DMS53 treated with DMSO at 0.1 percent for 48 hours (cell line): ENCODE results near the gene SIGLEC15.
"Not testable (repeated sequence)": the region's sequence is repeated elsewhere in the genome, so short reads cannot be mapped to it uniquely, and the experiment has no call there.

Experiments used
- DNase-seq: peaks from one replicate; lab custom pipeline; 2025; ENCODE audit not compliant: unreplicated experiment; lab: John Stamatoyannopoulos, UW

Gene SIGLEC15

GRCh38 chr18:45818765-45819164, 6.7 kb upstream of the SIGLEC15 start:
- not testable (repeated sequence) for DNase-seq

GRCh38 chr18:45820106-45820745, 5.2 kb upstream of the SIGLEC15 start:
- no peak for DNase-seq

- DNase-seq, result no peak
Measured at GRCh38 chr18:45821026-45821425, 4.4 kb upstream of the SIGLEC15 start.

GRCh38 chr18:45821711-45822110, 3.8 kb upstream of the SIGLEC15 start:
- no peak for DNase-seq

- no peak for DNase-seq
Measured at GRCh38 chr18:45826084-45826483, 609 bp downstream of the SIGLEC15 start.

GRCh38 chr18:45826716-45827115, 1.2 kb downstream of the SIGLEC15 start:
- DNase-seq, result not testable (repeated sequence)

- no peak for DNase-seq
Measured at GRCh38 chr18:45828917-45829811, 3.7 kb downstream of the SIGLEC15 start.

- no peak for DNase-seq
Measured at GRCh38 chr18:45829855-45830254, 4.4 kb downstream of the SIGLEC15 start.

GRCh38 chr18:45830917-45831316, 5.4 kb downstream of the SIGLEC15 start:
- no peak for DNase-seq

GRCh38 chr18:45833846-45834245, 8.4 kb downstream of the SIGLEC15 start:
- no peak for DNase-seq

- DNase-seq, result no peak
Measured at GRCh38 chr18:45834306-45834705, 8.8 kb downstream of the SIGLEC15 start.

- DNase-seq, result no peak
Measured at GRCh38 chr18:45835057-45835636, 9.7 kb downstream of the SIGLEC15 start.

- DNase-seq, result peak; percentile 70
Measured at GRCh38 chr18:45836242-45837205, 11.0 kb downstream of the SIGLEC15 start.

- DNase-seq, result peak; percentile 76
Measured at GRCh38 chr18:45837283-45838070, 12.0 kb downstream of the SIGLEC15 start.

GRCh38 chr18:45838302-45839070, 13.0 kb downstream of the SIGLEC15 start:
- DNase-seq, result peak; percentile 46

GRCh38 chr18:45839414-45840395, 14.2 kb downstream of the SIGLEC15 start:
- DNase-seq, result peak; percentile 93

- no peak for DNase-seq
Measured at GRCh38 chr18:45841060-45841764, 15.7 kb downstream of the SIGLEC15 start.
